IMR-90 (cell line): Measurements from ENCODE around the gene FOSL2. TPM values are rescaled to one million over a fixed set of nuclear protein-coding genes. Genes with fewer than 3 reads are reported as not detected.

ENCODE experiments used
- ATAC-seq: fragments of 200-7000 bp; cut with Tn5 transposase; 2 replicates; pipeline ENCODE4 v1.9.1; 2020; ENCODE audit warnings: low read depth, mild to moderate bottlenecking, moderate library complexity
- BruUV-seq: library from RNA; stranded (reverse); fragments of 400-500 nt; replicated peaks from 2 replicates; lab custom pipeline; 2021; lab: Mats Ljungman, UMichigan
- CTCF ChIA-PET: fragments of 300-600 bp; formaldehyde crosslinking; extraction: SDS; loops from one replicate; lab custom pipeline; 2021; ENCODE audit warnings: antibody characterized with exemption; lab: Yijun Ruan, JAX
- POLR2A ChIA-PET: fragments of 300-600 bp; sonication (Branson Sonifier 250); formaldehyde crosslinking; loops from one replicate; lab custom pipeline; 2022; ENCODE audit warnings: antibody characterized with exemption; ENCODE audit not compliant: unreplicated experiment; lab: Charles Lee
- DNase-seq: peaks from one replicate; pipeline ENCODE4 v3.0.0; 2013
- H2AFZ ChIP-seq: replicated peaks from 2 replicates; pipeline ENCODE3; 2013; ENCODE audit warnings: low read length, mild to moderate bottlenecking; ENCODE audit not compliant: poor library complexity
- H2AK5ac ChIP-seq: 2 replicates; pipeline ENCODE4 v1.6.1; 2013; ENCODE audit warnings: low read depth, low read length, inconsistent platforms
- H2AK9ac ChIP-seq: replicated peaks from 2 replicates; pipeline ENCODE3; 2013; ENCODE audit warnings: mild to moderate bottlenecking, low read depth, low read length, moderate library complexity; ENCODE audit not compliant: poor library complexity
- H2BK120ac ChIP-seq: 2 replicates; pipeline ENCODE4 v1.6.1; 2013; ENCODE audit warnings: low read depth, low read length, inconsistent platforms
- H2BK15ac ChIP-seq: 3 replicates; pipeline ENCODE4 v1.6.1; 2013; ENCODE audit warnings: low read depth, low read length, inconsistent platforms
- H2BK20ac ChIP-seq: 2 replicates; pipeline ENCODE4 v1.6.1; 2013; ENCODE audit warnings: low read depth, mild to moderate bottlenecking, inconsistent platforms, low read length, moderate library complexity
- H2BK5ac ChIP-seq: 2 replicates; pipeline ENCODE4 v1.6.1; 2013; ENCODE audit warnings: mild to moderate bottlenecking, low read depth, low read length, inconsistent platforms; ENCODE audit not compliant: poor library complexity, severe bottlenecking
- H3K14ac ChIP-seq: replicated peaks from 2 replicates; pipeline ENCODE4 v1.6.1; 2013; ENCODE audit warnings: low read depth, low read length, inconsistent platforms
- H3K18ac ChIP-seq: 2 replicates; pipeline ENCODE4 v1.6.1; 2013; ENCODE audit warnings: low read depth, low read length, control low read depth
- H3K23ac ChIP-seq: 2 replicates; pipeline ENCODE4 v1.6.1; 2013; ENCODE audit warnings: low read depth, low read length, inconsistent platforms
- H3K27ac ChIP-seq: 2 replicates; pipeline ENCODE4 v1.5.1; 2013; ENCODE audit warnings: mild to moderate bottlenecking, control low read depth, low read length; ENCODE audit not compliant: insufficient read depth
- H3K27me3 ChIP-seq: 2 replicates; pipeline ENCODE4 v1.6.1; 2013; ENCODE audit warnings: low read length; ENCODE audit not compliant: control insufficient read depth, insufficient read depth
- H3K36me3 ChIP-seq: 2 replicates; pipeline ENCODE4 v1.6.1; 2013; ENCODE audit warnings: low read length, mixed read lengths; ENCODE audit not compliant: control insufficient read depth, insufficient read depth
- H3K4ac ChIP-seq: 2 replicates; pipeline ENCODE4 v1.6.1; 2013; ENCODE audit warnings: low read depth, low read length, inconsistent platforms
- H3K4me1 ChIP-seq: 2 replicates; pipeline ENCODE4 v1.6.1; 2013; ENCODE audit warnings: low read length, mixed read lengths; ENCODE audit not compliant: control insufficient read depth, insufficient read depth
- H3K4me2 ChIP-seq: 2 replicates; pipeline ENCODE4 v1.6.1; 2013; ENCODE audit warnings: low read depth, mild to moderate bottlenecking, control low read depth, low read length, moderate library complexity
- H3K4me3 ChIP-seq: 2 replicates; pipeline ENCODE4 v1.5.1; 2013; ENCODE audit warnings: low read depth, mild to moderate bottlenecking, control low read depth, low read length, moderate library complexity; ENCODE audit not compliant: insufficient read depth
- H3K56ac ChIP-seq: 2 replicates; pipeline ENCODE4 v1.6.1; 2013; ENCODE audit warnings: low read length, inconsistent platforms; ENCODE audit not compliant: insufficient read depth; ENCODE audit errors: extremely low read depth
- H3K79me1 ChIP-seq, 2 experiments: 2 replicates each; pipeline ENCODE4 v1.6.1; 2013; ENCODE audit warnings: low read length in 2 of 2, inconsistent platforms in 1 of 2, low read depth in 1 of 2
- H3K9ac ChIP-seq: 2 replicates; pipeline ENCODE4 v1.6.1; 2013; ENCODE audit warnings: low read depth, low read length, control low read depth
- H3K9me1 ChIP-seq: 2 replicates; pipeline ENCODE4 v1.6.1; 2013; ENCODE audit warnings: low read length, inconsistent platforms; ENCODE audit not compliant: insufficient read depth
- H3K9me3 ChIP-seq: 2 replicates; pipeline ENCODE4 v1.6.1; 2013; ENCODE audit warnings: low read length; ENCODE audit not compliant: control insufficient read depth, insufficient read depth
- H4K20me1 ChIP-seq: 2 replicates; pipeline ENCODE4 v1.6.1; 2013; ENCODE audit warnings: low read length, inconsistent platforms; ENCODE audit not compliant: insufficient read depth
- H4K5ac ChIP-seq: 2 replicates; pipeline ENCODE4 v1.6.1; 2013; ENCODE audit warnings: mild to moderate bottlenecking, low read depth, low read length, control low read depth
- H4K8ac ChIP-seq, 2 experiments: 2 replicates each; pipeline ENCODE4 v1.6.1; 2013; ENCODE audit warnings: low read depth in 2 of 2, low read length in 2 of 2, control low read depth in 1 of 2, inconsistent platforms in 1 of 2
- H4K91ac ChIP-seq: 2 replicates; pipeline ENCODE4 v1.6.1; 2013; ENCODE audit warnings: low read depth, low read length, inconsistent platforms; ENCODE audit not compliant: insufficient read depth
- BHLHE40 ChIP-seq: fragments of 150-350 bp; IDR thresholded peaks from 2 replicates; pipeline ENCODE4 v1.6.1; 2016; ENCODE audit warnings: mild to moderate bottlenecking, low read depth, low read length
- CEBPB ChIP-seq: IDR thresholded peaks from 2 replicates; pipeline ENCODE4 v1.6.1; 2012; ENCODE audit warnings: low read depth, low read length, improper control_type of control experiment
- CHD1 ChIP-seq: IDR thresholded peaks from 2 replicates; pipeline ENCODE4 v1.6.1; 2012; ENCODE audit warnings: low read depth, low read length, improper control_type of control experiment
- NFE2L2 ChIP-seq: fragments of 150-350 bp; IDR thresholded peaks from 2 replicates; pipeline ENCODE4 v1.6.1; 2016; ENCODE audit warnings: low read depth, mild to moderate bottlenecking, low read length
- SMC3 ChIP-seq: fragments of 150-350 bp; IDR thresholded peaks from 2 replicates; pipeline ENCODE4 v1.6.1; 2016; ENCODE audit warnings: low read depth, mild to moderate bottlenecking, antibody characterized with exemption, low read length, moderate library complexity
- USF2 ChIP-seq: fragments of 150-350 bp; IDR thresholded peaks from 2 replicates; pipeline ENCODE4 v1.6.1; 2017; ENCODE audit warnings: mild to moderate bottlenecking, antibody characterized with exemption, low read length, low read depth
- WGBS, 2 experiments: methylation state at CpG; one replicate each; pipeline versions ENCODE4 v1.1.5 to v1.1.7; 2013; ENCODE audit warnings: missing lambda C conversion rate in 2 of 2; ENCODE audit not compliant: insufficient read length in 1 of 2; ENCODE audit errors: extremely low coverage in 2 of 2; 5-methylcytosine and 5-hydroxymethylcytosine counted together
- dilution Hi-C: fragments of 300-500 bp; cut with HindIII; formaldehyde crosslinking; loops from one replicate; pipeline ENCODE4 v1.14.3; 2018; ENCODE audit warnings: low sequenced_read_pairs; ENCODE audit not compliant: unreplicated experiment
- in situ Hi-C: fragments of 300-500 bp; cut with MboI; formaldehyde crosslinking; loops from 3 replicates; pipeline ENCODE4 v1.14.3; 2019; ENCODE audit warnings: low sequenced_read_pairs, inconsistent platforms, mixed read lengths
- intact Hi-C: fragments of 100-400 bp; cut with micrococcal nuclease; formaldehyde crosslinking; loops from 2 replicates; pipeline ENCODE4 v1.10.0; 2022
- polyA plus RNA-seq, 3 experiments: library from polyadenylated mRNA; depleted of rRNA; stranded (reverse); fragments of >200 nt; gene quantifications; 2 replicates each; pipeline ENCODE4 v1.2.3, GENCODE V29; 2012; ENCODE audit warnings: low replicate concordance in 1 of 3
- total RNA-seq: library from RNA; depleted of rRNA; stranded (reverse); fragments of >200 nt; gene quantifications from 2 replicates; pipeline ENCODE4 v1.2.3, GENCODE V29; 2012

Gene FOSL2
- total and polyA plus RNA-seq, 2 of the 4 experiments (the other 2 are of a cell fraction), result 31.4 to 46.3 TPM

- no peak overlapping the region for H3K27ac ChIP-seq
- H3K14ac ChIP-seq, result no peak overlapping the region
- H2AK5ac ChIP-seq, result peak overlapping the region; percentile 58; the same call in 1 of the 2 replicates
- no peak for DNase-seq
- H3K9me1 ChIP-seq, result 0 out of 2 replicates have a peak, but pooled peaks cover 5% of the 10 kb centered on the region
- H2AFZ ChIP-seq, result no peak overlapping the region
- H3K79me1 ChIP-seq, result no peaks in the 10 kb centered on the region
- peaks cover 5% of the 10 kb centered on the region for H3K9me3 ChIP-seq
- TF ChIP-seq CEBPB (no peak), SMC3 (no peak), USF2 (no peak), BHLHE40 (no peak), NFE2L2 (no peak), CHD1 (no peak)
- intact Hi-C loops (no loop called here), in situ Hi-C loops (no loop called here), dilution Hi-C loops (no loop called here)
- H2BK15ac ChIP-seq, result no peak overlapping the region
- no peak overlapping the region for H2BK5ac ChIP-seq
- no peak overlapping the region for H4K91ac ChIP-seq
- H4K5ac ChIP-seq, result no peak overlapping the region
- no peak overlapping the region for H3K4me2 ChIP-seq
- H3K4me1 ChIP-seq, result no peaks in the 10 kb centered on the region
- H3K56ac ChIP-seq, result no peak overlapping the region
- CTCF ChIA-PET, result no interaction called here
- H2AK9ac ChIP-seq, result peak overlapping the region; percentile 53
- H3K18ac ChIP-seq, result no peak overlapping the region
- H3K4me3 ChIP-seq, result no peak overlapping the region
- peak; percentile 17; the same call in 1 of the 2 replicates for ATAC-seq
- no peak overlapping the region for H4K8ac ChIP-seq
- POLR2A ChIA-PET, result no interaction called here
- H3K23ac ChIP-seq, result no peak overlapping the region
- no peak overlapping the region for H2BK20ac ChIP-seq
- no TSS peak for BruUV-seq
- H2BK120ac ChIP-seq, result no peak overlapping the region
- no peak overlapping the region for H3K9ac ChIP-seq
- H4K20me1 ChIP-seq, result no peaks in the 10 kb centered on the region
- WGBS, 2 experiments, result 87% methylated on average over 12 of the region's 17 CpGs; no CpG with 5 or more reads in 1 of the 2 experiments
- H3K4ac ChIP-seq, result no peak overlapping the region
- no peaks in the 10 kb centered on the region for H3K36me3 ChIP-seq
- H3K27me3 ChIP-seq, result no peaks in the 10 kb centered on the region
Measured at GRCh38 chr2:28436525-28437051, 43.9 kb downstream of the FOSL2 start.
